GM20431 (cell line): ENCODE results near the gene DHX15.

Experiments
- in situ Hi-C: fragments of 300-500 bp; cut with MseI, MboI; formaldehyde crosslinking; loops from one replicate; pipeline ENCODE4 v1.15.0; 2020; ENCODE audit warnings: low sequenced_read_pairs; ENCODE audit not compliant: unreplicated experiment

Gene DHX15

GRCh38 chr4:24584211-24584850 is at the start of gene DHX15:
Gene DHX15, minus strand, starts transcription at chr4:24584554. Its CDS starts 161 bp downstream, at chr4:24584393.
- in situ Hi-C loops: no loop called here

- in situ Hi-C loops: no loop called here
Observed at GRCh38 chr4:24632011-24632410, 47.7 kb upstream of the DHX15 start.

- in situ Hi-C loops: no loop called here
Observed at GRCh38 chr4:24630937-24631336, 46.6 kb upstream of the DHX15 start.

GRCh38 chr4:24625091-24625490 is 40.7 kb upstream of the DHX15 start:
- in situ Hi-C loops: no loop called here

- in situ Hi-C loops: no loop called here
Observed at GRCh38 chr4:24624381-24624780, 40.0 kb upstream of the DHX15 start.

- in situ Hi-C loops: no loop called here
Observed at GRCh38 chr4:24622146-24622834, 37.9 kb upstream of the DHX15 start.

- in situ Hi-C loops: no loop called here
Observed at GRCh38 chr4:24615977-24616376, 31.6 kb upstream of the DHX15 start.

GRCh38 chr4:24614881-24615280 is 30.5 kb upstream of the DHX15 start:
- in situ Hi-C loops: no loop called here

- in situ Hi-C loops: no loop called here
Observed at GRCh38 chr4:24613502-24613901, 29.1 kb upstream of the DHX15 start.

- in situ Hi-C loops: no loop called here
Observed at GRCh38 chr4:24611575-24611974, 27.2 kb upstream of the DHX15 start.

- in situ Hi-C loops: no loop called here
Observed at GRCh38 chr4:24607334-24607733, 23.0 kb upstream of the DHX15 start.

GRCh38 chr4:24605216-24605615 is 20.9 kb upstream of the DHX15 start:
- in situ Hi-C loops: no loop called here

- in situ Hi-C loops: no loop called here
Observed at GRCh38 chr4:24604558-24605214, 20.3 kb upstream of the DHX15 start.

GRCh38 chr4:24603343-24603742 is 19.0 kb upstream of the DHX15 start:
- in situ Hi-C loops: no loop called here

- in situ Hi-C loops: no loop called here
Observed at GRCh38 chr4:24601121-24601520, 16.8 kb upstream of the DHX15 start.

GRCh38 chr4:24599275-24599674 is 14.9 kb upstream of the DHX15 start:
- in situ Hi-C loops: no loop called here

GRCh38 chr4:24598025-24598424 is 13.7 kb upstream of the DHX15 start:
- in situ Hi-C loops: no loop called here

GRCh38 chr4:24595659-24596058 is 11.3 kb upstream of the DHX15 start:
- in situ Hi-C loops: no loop called here

GRCh38 chr4:24594887-24595286 is 10.5 kb upstream of the DHX15 start:
- in situ Hi-C loops: no loop called here

GRCh38 chr4:24589448-24589847 is 5.1 kb upstream of the DHX15 start:
- in situ Hi-C loops: no loop called here

- in situ Hi-C loops: no loop called here
Observed at GRCh38 chr4:24588216-24588954, 4.0 kb upstream of the DHX15 start.
